K562 (cell line): ENCODE measurements around the gene PTOV1.

ENCODE experiments used
- CHD2 ChIP-seq: IDR thresholded peaks from 2 replicates; pipeline ENCODE4 v1.6.1; 2011; ENCODE audit warnings: low read depth, low read length
- CTCF ChIP-seq, 3 experiments: IDR thresholded peaks in 2 of 3; conservative IDR thresholded peaks in 1 of 3; 2 replicates each; pipeline ENCODE4 v1.5.1; 2011 to 2012; ENCODE audit warnings: low read length in 3 of 3, mild to moderate bottlenecking in 3 of 3, control low read depth in 2 of 3, improper control_type of control experiment in 1 of 3, inconsistent platforms in 1 of 3, low read depth in 1 of 3, mixed read lengths in 1 of 3, moderate library complexity in 1 of 3; ENCODE audit not compliant: insufficient read depth in 2 of 3
- EGR1 ChIP-seq: fragments of 450-650 bp; conservative IDR thresholded peaks from 2 replicates; pipeline ENCODE4 v1.6.1; 2017; ENCODE audit warnings: mild to moderate bottlenecking
- ELF1 ChIP-seq: fragments of 200-800 bp; sonication (Bioruptor generic); IDR thresholded peaks from 2 replicates; pipeline ENCODE4 v1.6.1; 2016; ENCODE audit warnings: missing genetic modification characterization, missing compliant biosample characterization
- NCOA2 ChIP-seq, 2 experiments: fragments of 450-650 bp; IDR thresholded peaks; 2 replicates each; pipeline ENCODE4 v1.6.1; 2018; ENCODE audit warnings: mild to moderate bottlenecking in 2 of 2, moderate library complexity in 1 of 2; ENCODE audit not compliant: partially characterized antibody in 2 of 2
- NRF1 ChIP-seq, 2 experiments: fragments of 450-650 bp; IDR thresholded peaks in 1 of 2; conservative IDR thresholded peaks in 1 of 2; 2 replicates each; pipeline ENCODE4 v1.6.1; 2014; ENCODE audit warnings: mild to moderate bottlenecking in 2 of 2
- SPI1 ChIP-seq: IDR thresholded peaks from 2 replicates; pipeline ENCODE4 v1.6.1; 2011; ENCODE audit warnings: low read depth, low read length, control low read depth, borderline replicate concordance
- SRSF7 ChIP-seq: fragments of 200-400 bp; formaldehyde crosslinking; optimal IDR thresholded peaks from 2 replicates; pipeline ENCODE3; 2017; ENCODE audit warnings: mild to moderate bottlenecking, low read depth, low read length
- STAG1 ChIP-seq: sonication (generic); formaldehyde crosslinking; IDR thresholded peaks from 2 replicates; pipeline ENCODE4 v1.5.0; 2020; ENCODE audit warnings: missing genetic modification reagents, borderline replicate concordance
- TCF7L2 ChIP-seq: fragments of 150-350 bp; IDR thresholded peaks from 2 replicates; pipeline ENCODE4 v1.6.1; 2016; ENCODE audit warnings: low read depth, mild to moderate bottlenecking, low read length, moderate library complexity
- ZNF282 ChIP-seq: sonication (generic); formaldehyde crosslinking; IDR thresholded peaks from 2 replicates; pipeline ENCODE4 v1.8.1; 2023; ENCODE audit warnings: missing genetic modification reagents

DNA sequence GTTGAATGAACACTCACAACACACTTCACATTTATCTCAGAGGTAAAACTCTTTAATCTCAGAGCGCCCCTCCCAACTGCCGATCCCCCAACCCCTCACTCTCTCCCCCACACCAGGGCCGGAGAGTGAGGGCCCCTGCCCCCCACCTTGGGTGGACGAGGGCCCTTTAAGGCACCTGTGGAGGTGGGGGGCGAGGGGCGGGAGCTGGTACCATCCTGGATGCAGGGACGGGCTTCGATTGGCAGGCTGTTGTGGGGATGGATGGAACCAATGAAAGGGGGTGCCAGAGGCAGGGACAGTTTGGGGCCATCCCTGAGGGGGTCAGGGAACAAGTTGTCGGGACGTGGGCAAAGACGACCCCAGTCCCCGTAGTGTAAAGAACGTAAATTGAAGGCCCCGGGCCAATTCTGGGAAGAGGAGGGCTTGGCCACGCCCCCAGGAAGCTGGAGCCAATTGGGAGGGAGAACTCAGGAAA lies 18.1 kb downstream of the PTOV1 start:
- TF ChIP-seq STAG1 (CRISPR knock-in tag) (no peak), NCOA2 (IDR thresholded peaks at IDR 0.05; ENCODE audit: partially characterized antibody in 2 of 2) (no peak), CTCF (IDR thresholded peaks at IDR 0.05 in 2 of 3, conservative IDR thresholded peaks at IDR 0.05 in 1 of 3; ENCODE audit: insufficient read depth in 2 of 3, low read depth in 1 of 3, low read length in 3 of 3) (no peak), SPI1 (no peak), TCF7L2 (no peak), EGR1 (no peak), NRF1 (conservative IDR thresholded peaks at IDR 0.05 in 1 of 2, IDR thresholded peaks at IDR 0.05 in 1 of 2) (no peak), SRSF7 (no peak), CHD2 (no peak), ELF1 (no peak), ZNF282 (CRISPR knock-in tag) (no peak)
